Mesodermal cell (in vitro differentiated cells): ENCODE data around the gene CRAT.

Experiments used
- H3K27ac ChIP-seq: 2 replicates; pipeline ENCODE4 v1.7.0; 2013; ENCODE audit warnings: mild to moderate bottlenecking, low read depth, low read length, moderate library complexity; ENCODE audit not compliant: severe bottlenecking
- H3K36me3 ChIP-seq: 2 replicates; pipeline ENCODE4 v1.7.1; 2013; ENCODE audit warnings: mild to moderate bottlenecking, low read length, moderate library complexity; ENCODE audit not compliant: control insufficient read depth, insufficient read depth
- H3K4me1 ChIP-seq: one replicate; pipeline ENCODE4 v1.7.1; 2013; ENCODE audit warnings: mild to moderate bottlenecking, low read length; ENCODE audit not compliant: insufficient read depth, control insufficient read depth, poor library complexity, severe bottlenecking
- H3K4me3 ChIP-seq: 2 replicates; pipeline ENCODE4 v1.7.0; 2013; ENCODE audit warnings: low read length, control low read depth, mild to moderate bottlenecking; ENCODE audit not compliant: insufficient read depth, poor library complexity, severe bottlenecking; ENCODE audit errors: extremely low read depth
- H3K9me3 ChIP-seq: 2 replicates; pipeline ENCODE4 v1.7.1; 2013; ENCODE audit warnings: mild to moderate bottlenecking, low read length, moderate library complexity; ENCODE audit not compliant: control insufficient read depth
- WGBS, 2 experiments: methylation state at CpG; one replicate each; pipeline ENCODE4 v1.1.5; 2013; ENCODE audit warnings: missing lambda C conversion rate in 2 of 2; ENCODE audit not compliant: insufficient coverage in 2 of 2; 5-methylcytosine and 5-hydroxymethylcytosine counted together

CRAT gene

DNA sequence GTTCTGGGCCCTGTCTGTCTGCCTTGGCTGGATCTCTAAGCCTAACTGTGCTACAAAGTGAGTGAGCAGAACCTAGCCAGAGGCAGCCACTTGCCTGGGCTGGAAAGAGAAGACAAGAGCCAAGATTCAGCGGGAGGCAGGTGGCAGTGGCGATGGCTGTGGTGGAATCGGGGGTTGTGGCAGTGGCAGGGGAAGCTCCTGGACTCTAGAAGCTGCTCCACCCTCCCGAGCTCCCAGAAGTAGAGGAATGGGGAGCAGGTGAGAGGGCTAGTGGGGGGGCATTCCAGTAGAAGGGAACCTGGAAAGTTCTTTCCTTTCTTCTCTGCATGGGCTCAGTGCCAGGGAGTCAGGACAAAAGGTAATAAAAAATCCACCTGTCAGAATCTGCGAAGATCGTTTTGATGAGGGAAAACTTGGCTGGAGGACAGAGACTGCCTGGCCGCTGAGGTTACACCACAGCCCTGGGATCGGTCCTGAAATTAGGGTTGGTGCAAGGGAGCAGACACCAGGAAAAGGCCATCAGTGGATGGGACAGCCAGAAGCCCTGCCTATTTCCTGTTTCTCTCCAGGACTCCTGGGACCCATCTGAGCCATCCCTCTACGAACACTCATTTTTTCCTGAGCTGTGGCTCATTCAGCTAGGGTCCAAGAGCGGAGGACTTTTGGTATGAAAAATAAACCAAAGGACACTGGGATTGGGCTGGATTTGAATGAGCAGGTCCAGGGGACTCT lies 1.6 kb downstream of the CRAT start:
- Histone ChIP-seq H3K36me3 (peaks cover 3% of the 10 kb centered on the region), H3K9me3 (no peaks in the 10 kb centered on the region), H3K4me1 (peaks cover 4% of the 10 kb centered on the region), H3K27ac (no peak overlapping the region), H3K4me3 (no peak overlapping the region)
- WGBS, 2 experiments: 95 to 97% methylated on average over 9 to 10 of the region's 10 CpGs

DNA sequence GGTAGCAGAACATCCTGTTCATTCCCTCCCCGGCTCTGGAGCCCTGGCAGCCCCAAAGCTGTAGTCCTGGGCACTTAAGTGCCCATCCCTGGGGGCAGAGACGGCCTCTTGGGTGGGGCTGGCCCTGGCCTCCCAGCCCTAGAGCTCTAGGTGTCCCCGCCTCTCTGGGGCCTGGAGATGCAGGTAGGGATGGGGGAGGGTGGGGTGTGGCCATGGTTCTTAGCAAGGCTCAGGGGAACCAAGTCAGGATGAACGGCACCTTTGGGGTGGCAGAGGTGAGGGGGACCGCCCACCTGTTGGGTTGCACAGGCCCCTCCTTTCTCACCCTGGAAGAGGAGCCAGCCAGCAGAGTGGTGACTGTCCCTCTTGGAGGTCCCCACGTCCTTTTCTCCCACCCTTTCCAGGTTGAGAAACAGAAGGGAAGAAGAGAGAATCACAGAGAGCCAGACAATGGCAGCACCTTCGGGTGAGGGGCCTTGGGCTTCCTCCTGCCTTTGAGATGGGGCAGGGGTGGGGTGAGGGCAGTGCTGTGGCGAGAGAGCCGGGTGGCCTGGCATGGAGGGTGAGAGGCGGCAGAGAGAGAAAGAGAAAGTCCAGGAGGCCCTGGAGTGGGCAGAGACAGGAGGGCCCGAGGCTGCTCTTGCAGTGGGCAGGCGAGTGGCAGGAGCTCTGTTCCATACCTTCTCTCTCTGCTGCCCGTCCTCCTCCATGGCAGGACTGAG lies 2.3 kb downstream of the CRAT start:
- WGBS, 2 experiments: 93 to 95% methylated on average over 10 of the region's 13 CpGs
- Histone ChIP-seq H3K9me3 (no peaks in the 10 kb centered on the region), H3K4me3 (no peak overlapping the region), H3K27ac (no peak overlapping the region), H3K36me3 (peaks cover 3% of the 10 kb centered on the region), H3K4me1 (no peaks in the 10 kb centered on the region)

- no peaks in the 10 kb centered on the region for H3K9me3 ChIP-seq
- H3K4me1 ChIP-seq: no peaks in the 10 kb centered on the region
- H3K27ac ChIP-seq: no peak overlapping the region
- WGBS, 2 experiments: 93 to 94% methylated on average over 13 of the region's 13 CpGs
- H3K36me3 ChIP-seq: peaks cover 3% of the 10 kb centered on the region
- no peak overlapping the region for H3K4me3 ChIP-seq
Observed at GRCh38 chr9:129107651-129108050, 2.9 kb downstream of the CRAT start.

GRCh38 chr9:129105857-129106694 lies 4.5 kb downstream of the CRAT start:
- Histone ChIP-seq H3K36me3 (peaks cover 3% of the 10 kb centered on the region), H3K27ac (no peak overlapping the region), H3K4me3 (no peak overlapping the region), H3K9me3 (no peaks in the 10 kb centered on the region), H3K4me1 (no peaks in the 10 kb centered on the region)
- WGBS, 2 experiments: 88 to 96% methylated on average over 12 to 15 of the region's 17 CpGs

- Histone ChIP-seq H3K27ac (no peak overlapping the region), H3K4me3 (no peak overlapping the region), H3K4me1 (no peaks in the 10 kb centered on the region), H3K9me3 (no peaks in the 10 kb centered on the region), H3K36me3 (peaks cover 3% of the 10 kb centered on the region)
- 94 to 96% methylated on average over 10 to 11 of the region's 11 CpGs for WGBS, 2 experiments
Observed at GRCh38 chr9:129104051-129104450, 6.5 kb downstream of the CRAT start.

DNA sequence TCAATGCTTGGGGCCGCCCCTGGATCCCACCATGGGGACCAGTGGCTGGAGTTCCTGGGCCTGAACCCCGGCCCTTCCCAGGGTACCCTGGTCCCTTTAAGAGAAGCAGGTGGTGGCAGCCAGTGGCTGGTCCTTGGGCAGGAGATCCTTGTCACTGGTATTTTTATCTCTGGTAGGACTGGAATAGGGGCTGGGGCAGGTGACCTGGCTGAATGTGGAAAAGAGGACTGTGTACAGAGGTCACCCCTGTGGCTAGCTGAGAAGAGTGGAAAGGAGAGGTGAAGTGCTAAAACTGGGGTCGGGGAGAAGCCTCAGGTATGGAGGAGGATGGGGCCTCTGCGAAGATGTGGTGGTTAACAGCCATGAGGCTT lies 7.0 kb downstream of the CRAT start:
- Histone ChIP-seq H3K4me3 (no peak overlapping the region), H3K27ac (no peak overlapping the region), H3K36me3 (peaks cover 3% of the 10 kb centered on the region), H3K4me1 (no peaks in the 10 kb centered on the region), H3K9me3 (no peaks in the 10 kb centered on the region)
- WGBS, 2 experiments: 88 to 89% methylated on average over 3 to 4 of the region's 4 CpGs

GRCh38 chr9:129102791-129103594 lies 7.6 kb downstream of the CRAT start:
- no peaks in the 10 kb centered on the region for H3K9me3 ChIP-seq
- peaks cover 3% of the 10 kb centered on the region for H3K36me3 ChIP-seq
- no peaks in the 10 kb centered on the region for H3K4me1 ChIP-seq
- WGBS, 2 experiments: 44 to 51% methylated on average over 9 to 12 of the region's 14 CpGs
- no peak overlapping the region for H3K4me3 ChIP-seq
- no peak overlapping the region for H3K27ac ChIP-seq

DNA sequence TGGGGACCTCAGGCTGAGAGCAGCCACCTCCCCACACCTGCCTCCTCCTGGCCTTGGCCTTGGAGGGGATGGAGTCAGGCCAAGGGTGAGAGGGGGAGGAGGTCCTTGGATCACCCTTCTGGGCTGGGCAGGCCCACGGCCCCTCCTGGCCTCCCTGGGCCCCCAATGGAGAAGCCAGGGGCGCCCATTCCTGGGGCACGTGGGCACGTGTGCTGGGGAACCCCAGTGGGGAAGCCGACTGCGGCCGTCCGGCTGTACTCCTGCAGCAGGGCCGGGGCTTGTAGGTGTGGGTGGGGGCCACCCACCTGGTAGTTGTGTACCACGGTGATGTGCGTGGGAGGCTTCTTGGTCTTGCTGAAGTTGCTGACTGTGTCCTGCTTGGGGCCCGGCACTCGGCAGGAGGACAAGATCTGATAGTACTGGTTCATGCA lies 8.5 kb downstream of the CRAT start:
- Histone ChIP-seq H3K27ac (no peak overlapping the region), H3K36me3 (no peaks in the 10 kb centered on the region), H3K4me3 (no peak overlapping the region), H3K9me3 (no peaks in the 10 kb centered on the region), H3K4me1 (no peaks in the 10 kb centered on the region)
- WGBS, 2 experiments: 93 to 96% methylated on average over 5 to 13 of the region's 13 CpGs

DNA sequence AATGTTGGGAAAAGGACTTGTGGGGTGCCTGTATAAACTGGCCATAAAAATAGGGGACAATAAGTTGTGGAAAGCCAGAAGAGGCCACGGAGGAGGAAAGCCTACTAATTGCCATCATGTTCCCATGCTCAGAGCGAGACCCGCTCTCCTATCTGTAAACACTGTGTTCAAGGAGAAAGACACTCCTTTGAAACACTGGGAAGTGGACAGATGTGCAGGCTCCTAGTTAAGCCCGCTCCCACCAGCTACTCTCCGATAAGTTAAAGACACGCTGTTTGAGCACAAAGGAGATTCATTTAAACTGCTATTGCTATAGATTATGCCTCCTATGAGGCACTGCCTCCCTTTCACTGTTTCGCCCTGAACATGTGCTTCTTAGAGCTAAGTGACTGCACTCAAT lies 9.3 kb downstream of the CRAT start:
- no peak overlapping the region for H3K27ac ChIP-seq
- no peaks in the 10 kb centered on the region for H3K9me3 ChIP-seq
- no peaks in the 10 kb centered on the region for H3K36me3 ChIP-seq
- H3K4me1 ChIP-seq: no peaks in the 10 kb centered on the region
- 95 to 98% methylated on average over 7 of the region's 7 CpGs for WGBS, 2 experiments
- H3K4me3 ChIP-seq: no peak overlapping the region
